GM21526 (cell line): Measurements from ENCODE around the gene EEF1AKMT1.
A peak's percentile ranks its signal among the peaks of the same experiment; 100 is the strongest.

ENCODE experiments used
- ATAC-seq: cut with Tn5 transposase; IDR thresholded peaks from one replicate; pipeline ENCODE4 v1.9.1; 2021; ENCODE audit warnings: moderate library complexity; ENCODE audit not compliant: unreplicated experiment, low FRiP score

The EEF1AKMT1 gene

GRCh38 chr13:20773194-20774080 lies at the start of gene EEF1AKMT1:
TSS of gene EEF1AKMT1 (minus strand) at chr13:20773961. CDS start at chr13:20757598, 16,363 bp downstream.
- peak; percentile 88 for ATAC-seq

GRCh38 chr13:20823071-20823470 lies 49.3 kb upstream of the EEF1AKMT1 start:
- no peak for ATAC-seq

- no peak for ATAC-seq
These were observed 48.6 kb upstream of the EEF1AKMT1 start for GRCh38 chr13:20822406-20822805.

GRCh38 chr13:20819715-20820114 lies 46.0 kb upstream of the EEF1AKMT1 start:
- ATAC-seq, result no peak

- ATAC-seq, result no peak
These were observed 41.7 kb upstream of the EEF1AKMT1 start for GRCh38 chr13:20815464-20815863.

- ATAC-seq, result no peak
These were observed 40.6 kb upstream of the EEF1AKMT1 start for GRCh38 chr13:20814224-20814910.

GRCh38 chr13:20812890-20813289 lies 39.1 kb upstream of the EEF1AKMT1 start:
- no peak for ATAC-seq

- ATAC-seq, result no peak
These were observed 37.0 kb upstream of the EEF1AKMT1 start for GRCh38 chr13:20810808-20811207.

GRCh38 chr13:20808874-20809273 lies 35.1 kb upstream of the EEF1AKMT1 start:
- no peak for ATAC-seq

- ATAC-seq, result no peak
These were observed 29.6 kb upstream of the EEF1AKMT1 start for GRCh38 chr13:20803180-20803965.

- ATAC-seq, result no peak
These were observed 27.9 kb upstream of the EEF1AKMT1 start for GRCh38 chr13:20801707-20802106.

GRCh38 chr13:20799726-20800416 lies 26.1 kb upstream of the EEF1AKMT1 start:
- ATAC-seq, result no peak

GRCh38 chr13:20798027-20798426 lies 24.3 kb upstream of the EEF1AKMT1 start:
- ATAC-seq, result no peak

- no peak for ATAC-seq
These were observed 23.2 kb upstream of the EEF1AKMT1 start for GRCh38 chr13:20796791-20797508.

GRCh38 chr13:20789665-20790064 lies 15.9 kb upstream of the EEF1AKMT1 start:
- no peak for ATAC-seq

GRCh38 chr13:20788312-20788711 lies 14.6 kb upstream of the EEF1AKMT1 start:
- no peak for ATAC-seq

- ATAC-seq, result no peak
These were observed 13.4 kb upstream of the EEF1AKMT1 start for GRCh38 chr13:20787180-20787579.

GRCh38 chr13:20782116-20782708 lies 8.5 kb upstream of the EEF1AKMT1 start:
- ATAC-seq, result peak; percentile 66

- ATAC-seq, result no peak
These were observed 6.6 kb upstream of the EEF1AKMT1 start for GRCh38 chr13:20780317-20780716.
